GM21390 (cell line): Measurements from ENCODE around the gene PLXNA2.
A peak's percentile ranks its signal among the peaks of the same experiment; 100 is the strongest.

ENCODE experiments used
- ATAC-seq: cut with Tn5 transposase; IDR thresholded peaks from one replicate; pipeline ENCODE4 v1.9.1; 2021; ENCODE audit not compliant: unreplicated experiment

The PLXNA2 gene

DNA sequence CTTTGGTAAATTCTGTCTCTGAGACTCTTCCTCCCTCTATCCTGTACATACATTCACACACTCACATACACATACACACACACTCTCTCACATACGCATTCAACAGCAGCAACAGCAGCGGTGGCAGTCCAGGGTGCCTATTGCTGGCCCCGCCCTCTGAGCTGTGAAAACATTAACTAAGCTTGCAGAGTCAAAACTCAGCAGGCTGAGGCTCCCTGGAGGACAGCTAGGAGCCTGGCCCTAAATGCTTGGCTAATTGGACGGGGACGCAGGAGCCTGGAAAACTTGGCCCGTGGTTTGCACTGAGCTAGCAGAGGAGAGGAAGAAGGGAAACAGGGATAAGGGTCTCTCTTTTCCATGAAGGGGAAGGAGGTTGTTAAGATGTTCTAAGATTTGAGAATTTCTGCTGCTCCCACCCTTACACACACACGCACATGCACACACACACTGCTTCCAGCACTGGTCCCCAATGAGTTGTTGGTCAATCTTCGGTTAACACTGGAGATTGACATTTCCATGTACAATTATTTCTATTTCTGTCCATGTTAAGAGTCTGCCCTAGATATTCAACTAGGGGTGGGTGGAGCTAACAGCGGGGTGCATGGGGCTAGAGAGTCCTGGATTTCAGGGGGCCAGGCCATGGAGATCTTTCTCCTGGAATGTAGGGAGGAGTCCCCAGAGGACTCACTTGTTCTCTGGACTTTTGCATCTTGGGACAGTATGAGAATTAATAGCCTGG, 94.2 kb downstream of the PLXNA2 start:
- ATAC-seq: no peak

GRCh38 chr1:208149213-208149612, 95.0 kb downstream of the PLXNA2 start:
- no peak for ATAC-seq

- no peak for ATAC-seq
Observed at GRCh38 chr1:208148380-208148779, 95.8 kb downstream of the PLXNA2 start.

DNA sequence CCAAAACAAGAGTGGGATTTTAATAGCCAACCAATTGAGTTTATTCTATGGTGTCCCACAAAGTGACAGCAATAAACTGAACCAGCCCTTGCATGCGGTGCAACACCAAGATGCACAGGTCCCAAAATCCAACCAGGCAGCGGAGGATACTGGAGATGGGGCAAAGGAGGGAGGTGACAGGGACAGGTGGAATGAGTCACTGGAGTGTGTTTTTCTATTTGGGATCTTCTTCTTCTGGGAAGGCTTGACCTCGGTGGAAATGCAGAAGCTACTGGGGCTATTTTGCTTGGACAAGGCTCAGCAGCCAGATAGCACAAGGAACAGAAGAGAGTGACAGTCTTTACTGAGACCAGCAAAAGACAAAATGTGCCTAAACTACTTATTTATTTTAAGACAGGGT, 97.5 kb downstream of the PLXNA2 start:
- no peak for ATAC-seq

- ATAC-seq: no peak
Observed at GRCh38 chr1:208145167-208145566, 99.0 kb downstream of the PLXNA2 start.

DNA sequence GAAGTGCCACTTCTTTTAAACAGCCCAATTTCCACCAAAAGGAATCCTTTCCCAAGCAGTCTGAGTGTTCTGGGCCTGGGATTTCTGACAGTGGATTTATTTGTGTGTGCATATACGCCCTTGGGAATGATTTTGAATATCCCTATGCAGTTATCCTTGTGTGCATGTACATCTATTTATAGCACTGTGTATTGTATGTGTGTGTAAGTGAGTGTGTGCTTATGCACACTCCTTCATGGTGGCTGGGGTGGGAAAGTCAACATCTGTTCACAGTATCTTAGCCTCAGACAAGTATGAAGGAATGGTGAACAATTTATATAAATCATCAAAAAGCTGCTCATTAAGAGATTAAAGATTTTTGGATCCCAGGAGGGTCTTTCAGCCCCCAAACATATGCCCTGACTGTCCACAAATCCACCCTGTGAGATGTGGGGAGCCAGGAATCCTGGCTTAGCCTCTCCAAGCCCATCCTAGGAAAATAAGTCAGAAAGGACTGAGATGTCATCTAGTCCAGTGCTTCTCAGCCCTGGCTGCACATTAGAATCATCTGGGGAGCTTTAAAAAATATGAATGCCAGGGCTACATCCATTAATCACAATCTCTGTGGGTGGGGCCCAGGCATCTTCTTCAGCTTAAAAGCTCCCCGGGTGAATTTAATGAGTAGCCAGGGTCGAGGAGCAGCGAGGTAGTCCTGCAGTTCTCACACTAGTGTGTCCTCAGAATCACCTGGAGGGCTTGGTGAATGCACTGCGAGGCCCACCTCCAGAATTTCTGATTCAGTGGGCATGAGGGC, 101.4 kb downstream of the PLXNA2 start:
- ATAC-seq: no peak

GRCh38 chr1:208141610-208142192, 102.5 kb downstream of the PLXNA2 start:
- ATAC-seq: no peak

DNA sequence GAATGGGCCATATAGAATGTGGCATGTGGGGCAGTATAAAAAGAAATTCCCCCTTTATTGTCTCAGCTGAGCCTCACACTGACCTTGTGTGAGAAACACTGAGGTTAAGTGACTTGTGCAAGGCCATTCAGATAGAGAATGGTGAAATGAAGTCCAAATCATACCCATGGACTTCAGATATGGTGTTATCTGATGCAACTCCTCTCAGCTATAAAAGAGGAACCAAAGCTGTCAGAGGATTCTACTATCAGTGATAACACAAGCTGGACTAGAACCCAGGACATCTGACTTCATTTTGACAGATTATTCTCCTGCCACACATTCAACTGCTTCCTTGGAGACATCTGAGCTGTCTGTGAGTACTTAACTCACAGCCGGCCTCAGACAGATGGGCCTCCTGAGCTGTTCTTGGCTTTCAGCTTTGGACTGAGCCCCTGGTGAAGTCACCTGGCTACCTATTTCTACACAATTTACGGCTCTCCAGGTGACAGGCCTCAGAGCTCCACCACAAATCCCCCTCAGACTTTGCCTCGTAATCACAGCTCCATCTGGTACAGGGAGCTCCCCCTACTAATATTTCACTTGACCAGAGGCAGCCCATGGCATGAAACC, 104.6 kb downstream of the PLXNA2 start:
- no peak for ATAC-seq

- ATAC-seq: no peak
Observed at GRCh38 chr1:208137193-208137592, 107.0 kb downstream of the PLXNA2 start.

DNA sequence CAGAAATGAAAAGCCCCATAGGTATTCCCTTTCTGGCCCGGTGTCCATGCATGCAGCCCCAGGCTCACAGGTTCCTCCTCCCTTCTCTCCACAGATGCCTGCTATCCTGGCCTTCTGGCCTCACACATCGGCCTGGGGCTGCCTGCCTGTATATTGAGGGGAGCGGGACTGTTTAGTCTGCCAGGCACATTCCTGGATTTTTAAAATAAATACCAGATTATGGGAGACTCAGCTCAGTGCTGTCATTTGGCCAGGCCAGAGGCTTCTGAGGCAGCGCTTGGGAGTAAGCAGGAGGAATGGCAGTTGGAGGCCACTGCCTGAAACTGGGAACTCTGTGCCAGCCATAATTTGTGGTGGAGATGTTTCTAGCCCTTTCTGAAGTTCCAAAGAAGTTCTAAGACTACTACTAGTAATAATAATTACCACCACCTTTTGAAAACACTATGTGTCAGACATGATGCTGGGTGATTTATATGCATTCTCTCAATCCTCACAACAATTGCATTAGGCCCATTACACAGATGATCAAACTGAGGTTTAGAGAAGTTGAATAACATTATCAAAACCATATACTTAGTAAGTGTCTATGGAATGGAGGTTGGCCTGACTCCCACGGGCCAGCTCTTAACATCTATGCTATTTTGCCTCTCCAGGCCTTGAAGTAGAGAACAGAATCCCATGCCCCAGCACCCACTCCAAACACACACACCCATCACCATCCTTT, 107.6 kb downstream of the PLXNA2 start:
- ATAC-seq: no peak

GRCh38 chr1:208135354-208135753, 108.8 kb downstream of the PLXNA2 start:
- no peak for ATAC-seq

- ATAC-seq: no peak
Observed at GRCh38 chr1:208134491-208134890, 109.7 kb downstream of the PLXNA2 start.

DNA sequence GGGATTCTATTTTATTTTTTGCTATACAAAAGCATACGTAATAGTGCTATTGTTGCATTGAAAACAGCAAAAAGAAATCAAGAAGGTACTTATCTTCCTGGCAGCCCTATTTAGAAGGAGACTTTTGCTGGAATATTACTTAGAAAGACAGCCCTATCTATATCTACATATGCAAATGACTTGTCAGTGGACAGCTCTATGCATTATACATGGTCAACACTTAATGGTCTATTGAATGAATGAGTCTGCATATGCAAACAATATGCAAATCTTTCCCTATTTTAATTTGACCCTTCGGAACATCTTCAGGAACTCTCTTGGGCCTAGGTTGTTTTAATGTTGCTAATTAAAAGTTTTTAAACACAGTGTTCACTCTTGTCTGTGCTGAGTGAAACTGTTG, 110.8 kb downstream of the PLXNA2 start:
- ATAC-seq: no peak

DNA sequence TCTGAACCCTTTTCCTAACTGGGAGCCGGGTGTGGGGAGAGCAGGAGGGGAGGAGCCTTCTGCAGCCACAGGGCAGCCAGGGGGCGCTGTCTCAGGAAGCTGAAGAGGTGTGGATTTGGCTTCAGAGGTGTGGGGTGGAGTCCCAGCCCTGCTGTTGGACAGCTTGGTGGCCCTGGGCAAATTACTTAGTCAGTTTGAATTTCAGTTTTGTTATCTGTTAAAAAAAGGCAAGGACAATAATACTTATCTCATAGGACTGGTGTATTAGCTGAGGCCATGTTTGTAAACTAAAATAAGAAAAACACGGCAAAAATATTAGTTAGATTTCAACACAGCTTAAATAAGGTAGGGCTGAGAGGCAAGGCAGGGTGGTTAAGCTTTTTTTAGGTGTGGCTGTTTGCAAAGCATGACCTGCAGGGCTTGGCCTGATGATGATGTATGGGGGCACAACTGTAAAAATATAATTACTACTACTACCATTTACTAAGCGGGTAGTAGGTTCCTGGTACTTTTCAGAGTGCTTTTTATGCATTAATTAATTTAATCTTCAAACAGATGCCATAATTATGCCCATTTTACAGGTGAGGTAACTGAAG, 111.8 kb downstream of the PLXNA2 start:
- peak; percentile 96 for ATAC-seq

- peak; percentile 36 for ATAC-seq
Observed at GRCh38 chr1:208131621-208132286, 112.4 kb downstream of the PLXNA2 start.

DNA sequence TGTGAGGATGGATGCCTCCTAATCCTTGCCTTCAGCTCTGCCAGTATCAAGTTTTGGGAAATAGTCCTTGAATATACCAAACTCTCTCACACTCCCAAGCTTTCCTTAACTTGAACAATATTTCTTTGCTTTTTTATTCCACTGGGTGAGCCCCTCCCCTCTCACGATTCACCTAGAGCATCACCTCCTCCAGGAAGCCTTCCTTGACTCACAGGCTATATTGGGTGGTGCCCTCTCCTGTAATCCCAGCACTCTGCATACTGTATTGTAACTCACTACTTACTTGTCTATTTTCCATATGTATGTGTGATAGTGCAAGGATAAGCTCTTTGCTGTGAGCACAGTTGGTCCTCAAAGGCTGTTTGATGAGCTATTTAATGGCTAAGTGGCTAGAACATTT, 114.7 kb downstream of the PLXNA2 start:
- no peak for ATAC-seq

DNA sequence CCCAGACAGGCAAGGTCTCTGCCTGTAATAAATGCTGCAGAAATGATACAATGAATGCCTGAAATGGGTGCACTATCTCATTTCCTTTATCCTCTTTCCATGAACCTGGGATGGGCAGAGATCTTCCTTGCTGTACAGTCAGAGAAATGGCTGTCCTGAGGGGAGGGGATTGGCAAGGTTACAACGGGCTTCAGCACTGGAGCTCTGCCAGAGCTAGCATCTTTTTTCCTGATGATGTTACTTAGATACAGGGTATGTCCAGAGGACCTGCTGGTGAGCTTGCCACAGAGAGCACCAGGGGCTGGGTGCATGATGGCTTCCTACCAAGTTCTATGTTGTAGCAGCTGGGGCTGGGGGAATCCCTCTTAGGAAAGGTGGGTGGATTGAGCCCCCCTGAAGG, 115.1 kb downstream of the PLXNA2 start:
- ATAC-seq: no peak

- ATAC-seq: no peak
Observed at GRCh38 chr1:208127792-208128529, 116.2 kb downstream of the PLXNA2 start.

DNA sequence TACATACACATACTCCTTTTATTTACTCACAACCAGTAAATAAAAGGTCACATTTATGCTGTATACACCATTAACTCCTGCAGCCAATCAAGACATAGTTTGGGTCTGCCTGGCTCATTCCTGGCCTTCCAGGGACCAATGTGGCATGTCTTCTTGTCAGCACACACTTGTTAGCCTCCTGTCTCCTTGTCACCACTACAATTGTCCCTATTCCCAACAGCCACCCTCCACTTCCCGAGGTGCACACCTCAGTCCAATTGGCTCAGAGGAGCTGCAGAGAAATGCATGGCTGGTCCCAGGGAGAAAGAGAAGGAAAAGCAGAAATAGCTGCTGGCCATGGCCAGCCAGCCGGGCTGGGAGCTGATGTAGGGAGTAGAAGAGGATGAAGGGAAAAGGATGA, 116.9 kb downstream of the PLXNA2 start:
- no peak for ATAC-seq
